RWPE1 (cell line): Measurements from ENCODE around the gene SCGB1C2.

ENCODE experiments used
- CTCF ChIA-PET: fragments of 350-600 bp; sonication (Branson Sonifier 250); formaldehyde crosslinking; extraction: SDS; loops from one replicate; lab custom pipeline; 2021; lab: Yijun Ruan, JAX
- POLR2A ChIA-PET: fragments of 400-600 bp; formaldehyde crosslinking; extraction: SDS; loops from one replicate; lab custom pipeline; 2020; ENCODE audit warnings: antibody characterized with exemption; ENCODE audit not compliant: low non-redundant PET; lab: Yijun Ruan, JAX
- DNase-seq: peaks from one replicate; pipeline ENCODE4 v3.0.0; 2012; ENCODE audit warnings: low spot score
- H3K27ac ChIP-seq: fragments of 450-650 bp; 2 replicates; pipeline ENCODE4 v1.5.1; 2017
- TF ChIP-seq, protein P1 (sequence below): fragments of 450-650 bp; conservative IDR thresholded peaks from 2 replicates; pipeline ENCODE4 v1.5.1; 2017; ENCODE audit warnings: low read depth, mild to moderate bottlenecking

SCGB1C2 gene

DNA sequence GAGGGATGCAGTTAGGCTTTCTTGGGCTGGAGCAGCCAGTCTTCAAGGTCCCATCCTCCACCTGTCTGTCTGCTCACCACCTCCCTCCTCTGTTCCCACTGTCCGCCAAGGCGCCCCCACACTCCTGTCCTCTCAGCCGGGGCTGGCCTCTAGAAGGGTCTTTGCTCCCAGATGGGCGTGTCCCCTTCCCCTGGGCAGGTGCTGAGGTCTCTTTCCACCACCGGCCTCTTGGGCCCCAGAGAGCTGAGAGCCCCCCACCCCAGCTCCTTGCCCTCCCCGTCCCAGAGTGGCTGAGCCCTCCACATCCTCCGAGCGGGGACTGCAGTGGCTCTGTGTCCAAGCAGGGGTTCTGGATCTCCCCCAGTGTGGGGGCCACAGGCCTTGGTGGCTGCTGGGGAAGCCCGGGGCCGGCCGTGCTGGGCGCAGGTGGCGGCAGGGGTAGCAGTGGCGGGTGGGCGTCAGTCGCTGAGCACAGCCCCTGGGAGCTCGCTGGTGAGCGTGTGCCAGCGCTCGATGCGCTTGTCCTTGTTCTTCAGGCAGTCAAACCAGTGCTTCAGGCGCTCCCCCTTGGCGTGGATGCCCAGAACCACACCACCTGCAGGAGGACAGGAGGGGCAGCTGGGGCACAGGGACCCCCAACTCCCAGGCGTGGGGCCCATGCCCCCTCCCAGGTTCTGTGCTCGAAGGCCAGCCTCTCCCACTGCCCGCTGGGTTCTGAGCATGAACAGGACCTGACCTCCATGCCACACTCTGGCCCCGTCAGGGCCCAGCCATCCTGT, 9.8 kb downstream of the SCGB1C2 start:
- H3K27ac ChIP-seq, result no peak overlapping the region
- TF ChIP-seq, protein P1, sequence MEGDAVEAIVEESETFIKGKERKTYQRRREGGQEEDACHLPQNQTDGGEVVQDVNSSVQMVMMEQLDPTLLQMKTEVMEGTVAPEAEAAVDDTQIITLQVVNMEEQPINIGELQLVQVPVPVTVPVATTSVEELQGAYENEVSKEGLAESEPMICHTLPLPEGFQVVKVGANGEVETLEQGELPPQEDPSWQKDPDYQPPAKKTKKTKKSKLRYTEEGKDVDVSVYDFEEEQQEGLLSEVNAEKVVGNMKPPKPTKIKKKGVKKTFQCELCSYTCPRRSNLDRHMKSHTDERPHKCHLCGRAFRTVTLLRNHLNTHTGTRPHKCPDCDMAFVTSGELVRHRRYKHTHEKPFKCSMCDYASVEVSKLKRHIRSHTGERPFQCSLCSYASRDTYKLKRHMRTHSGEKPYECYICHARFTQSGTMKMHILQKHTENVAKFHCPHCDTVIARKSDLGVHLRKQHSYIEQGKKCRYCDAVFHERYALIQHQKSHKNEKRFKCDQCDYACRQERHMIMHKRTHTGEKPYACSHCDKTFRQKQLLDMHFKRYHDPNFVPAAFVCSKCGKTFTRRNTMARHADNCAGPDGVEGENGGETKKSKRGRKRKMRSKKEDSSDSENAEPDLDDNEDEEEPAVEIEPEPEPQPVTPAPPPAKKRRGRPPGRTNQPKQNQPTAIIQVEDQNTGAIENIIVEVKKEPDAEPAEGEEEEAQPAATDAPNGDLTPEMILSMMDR, result no peak
- ChIA-PET CTCF (no interaction called here), POLR2A (no interaction called here)
- no peak for DNase-seq

DNA sequence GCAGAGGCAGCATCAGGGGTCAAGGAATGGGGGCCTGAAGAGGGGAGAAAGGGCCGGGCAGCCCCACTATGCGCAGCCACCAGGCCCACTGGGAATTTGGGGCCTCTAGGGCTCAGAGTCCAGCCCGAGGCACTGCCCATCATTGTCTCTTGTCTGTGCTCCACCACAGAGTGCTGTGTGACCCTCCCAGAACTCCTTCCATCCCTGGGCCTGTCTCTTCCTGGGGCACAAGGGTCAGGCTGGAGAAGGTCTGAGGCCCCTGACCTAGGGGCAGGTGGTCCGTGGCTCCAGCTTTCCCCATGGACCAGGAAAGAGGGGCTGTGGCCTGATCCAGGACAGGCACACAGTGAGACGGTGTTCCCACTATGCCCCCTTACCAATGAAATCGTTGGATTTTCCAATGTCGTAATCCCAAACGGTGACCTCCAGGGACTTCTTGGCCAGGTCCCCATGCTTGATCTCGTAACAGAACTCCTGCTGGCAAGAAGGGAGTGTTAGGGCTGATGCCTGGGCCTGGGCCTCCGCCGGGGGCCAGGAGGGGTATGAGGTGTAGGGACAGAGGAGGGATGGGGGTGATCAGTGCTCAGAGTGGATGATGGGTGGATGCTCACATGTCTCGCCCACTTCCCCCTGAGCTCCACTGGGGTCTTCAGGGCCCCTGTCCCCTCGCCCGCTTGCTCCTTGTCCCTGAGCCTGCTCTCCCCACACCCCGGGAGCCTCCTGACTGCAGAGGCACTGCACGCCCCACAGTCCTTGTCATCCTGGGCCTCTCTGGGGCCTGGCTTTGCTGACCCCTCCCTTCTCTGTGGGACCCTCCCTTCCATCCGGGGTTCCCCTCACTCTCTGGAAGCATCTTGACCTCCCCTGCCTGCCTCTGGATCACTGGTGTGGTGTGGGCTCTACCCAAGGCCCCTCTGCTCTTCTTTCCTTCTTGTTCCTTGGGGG, 10.7 kb downstream of the SCGB1C2 start:
- no peak overlapping the region for H3K27ac ChIP-seq
- CTCF ChIA-PET, result interaction anchor here (1.5 kb wide), 1 partner anchor 264 kb away, joined by 3 read pairs; no protein-coding TSS in a partner anchor
- DNase-seq, result no peak
- POLR2A ChIA-PET, result no interaction called here
- TF ChIP-seq, protein P1, result no peak

DNA sequence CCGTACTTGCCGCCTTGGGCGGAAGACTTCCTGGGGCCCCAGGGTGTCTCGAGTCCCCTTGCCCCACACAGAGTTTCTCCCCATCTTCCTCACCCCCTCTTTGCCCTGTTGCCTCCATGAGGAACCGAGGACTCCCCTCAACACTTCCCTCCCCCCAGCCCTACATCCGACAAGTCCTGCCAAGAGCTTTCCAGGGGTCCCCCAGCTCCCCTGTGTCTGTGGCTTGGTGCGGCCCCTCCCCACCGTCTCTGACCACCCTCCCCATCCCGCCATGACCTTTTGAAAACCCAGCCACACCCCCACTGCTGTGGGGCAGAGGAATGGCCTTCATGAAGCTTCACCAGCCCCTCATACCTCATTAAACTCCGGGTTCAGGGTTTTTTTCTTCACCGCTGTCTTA, 11.4 kb downstream of the SCGB1C2 start:
- ChIA-PET POLR2A (no interaction called here), CTCF (interaction anchor here (1.5 kb wide), 1 partner anchor 263 kb away, joined by 3 read pairs; no protein-coding TSS in a partner anchor)
- TF ChIP-seq, protein P1, result no peak
- no peak overlapping the region for H3K27ac ChIP-seq
- DNase-seq, result no peak

DNA sequence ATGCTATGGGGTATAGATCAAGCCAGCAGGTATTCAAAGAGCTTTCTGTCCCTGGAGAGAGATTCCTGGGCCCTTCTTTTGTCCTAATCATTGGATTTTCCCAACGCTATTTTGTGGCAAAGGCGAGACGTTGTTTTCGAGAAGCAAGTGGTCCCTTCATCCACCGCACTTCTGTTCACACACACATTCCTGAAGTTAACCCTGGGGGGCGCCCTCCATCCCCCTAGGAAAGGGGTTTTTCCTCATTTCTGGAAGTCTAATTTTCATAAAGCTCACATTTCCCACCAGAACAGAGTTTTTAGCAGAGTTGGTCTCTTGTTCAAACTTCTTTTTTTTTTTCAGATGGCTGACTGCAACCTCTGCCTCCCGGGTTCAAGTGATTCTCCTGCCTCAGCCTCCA, 11.9 kb downstream of the SCGB1C2 start:
- no peak overlapping the region for H3K27ac ChIP-seq
- DNase-seq, result no peak
- TF ChIP-seq, protein P1, result no peak
- ChIA-PET POLR2A (no interaction called here), CTCF (interaction anchor here (1.5 kb wide), 1 partner anchor 263 kb away, joined by 3 read pairs; no protein-coding TSS in a partner anchor)

DNA sequence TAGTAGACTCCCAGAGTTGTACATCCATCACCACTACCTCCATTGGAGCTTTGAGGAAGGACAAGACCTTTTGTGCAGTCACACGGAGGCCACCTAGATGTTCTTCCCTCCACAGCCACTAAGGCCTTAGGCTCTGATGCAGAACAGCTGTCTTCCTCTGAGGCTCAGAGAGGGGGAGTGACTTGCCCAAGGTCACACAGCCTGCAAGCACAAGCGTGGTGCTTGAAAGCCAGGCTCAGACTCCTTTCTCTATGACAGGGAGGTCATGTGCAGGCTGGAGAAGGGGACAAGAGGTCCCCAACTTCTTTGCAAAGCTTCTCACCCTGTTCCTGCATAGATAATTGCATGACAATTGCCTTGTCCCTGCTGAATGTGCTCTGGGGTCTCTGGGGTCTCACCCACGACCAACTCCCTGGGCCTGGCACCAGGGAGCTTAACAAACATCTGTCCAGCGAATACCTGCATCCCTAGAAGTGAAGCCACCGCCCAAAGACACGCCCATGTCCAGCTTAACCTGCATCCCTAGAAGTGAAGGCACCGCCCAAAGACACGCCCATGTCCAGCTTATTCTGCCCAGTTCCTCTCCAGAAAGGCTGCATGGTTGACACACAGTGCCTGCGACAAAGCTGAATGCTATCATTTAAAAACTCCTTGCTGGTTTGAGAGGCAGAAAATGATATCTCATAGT, 12.7 kb downstream of the SCGB1C2 start:
- ChIA-PET POLR2A (no interaction called here), CTCF (interaction anchor here (1.5 kb wide), 1 partner anchor 262 kb away, joined by 3 read pairs; no protein-coding TSS in a partner anchor)
- no peak for DNase-seq
- H3K27ac ChIP-seq, result no peak overlapping the region
- TF ChIP-seq, protein P1, result no peak

DNA sequence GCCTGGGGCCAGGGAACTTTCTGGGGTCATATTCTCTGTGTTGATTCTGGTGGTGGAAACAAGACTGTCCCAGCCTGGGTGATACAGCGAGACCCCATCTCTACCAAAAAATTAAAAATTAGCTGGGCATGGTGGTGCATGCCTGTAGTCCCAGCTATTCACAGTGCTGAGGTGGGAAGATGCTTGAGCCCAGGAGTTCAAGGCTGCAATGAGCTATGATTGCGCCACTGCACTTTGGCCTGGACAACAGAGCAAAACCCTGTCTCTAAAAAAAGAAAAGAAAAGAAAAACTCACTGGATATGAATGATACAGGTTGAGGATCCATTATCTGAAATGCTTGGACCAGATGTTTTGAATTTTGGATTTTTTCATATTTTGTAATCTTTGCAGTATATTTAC, 13.6 kb downstream of the SCGB1C2 start:
- ChIA-PET POLR2A (no interaction called here), CTCF (no interaction called here)
- no peak for DNase-seq
- no peak overlapping the region for H3K27ac ChIP-seq
- TF ChIP-seq, protein P1, result no peak
